ENCODE results near the gene TRPV3.

- TF ChIP-seq, protein P1, sequence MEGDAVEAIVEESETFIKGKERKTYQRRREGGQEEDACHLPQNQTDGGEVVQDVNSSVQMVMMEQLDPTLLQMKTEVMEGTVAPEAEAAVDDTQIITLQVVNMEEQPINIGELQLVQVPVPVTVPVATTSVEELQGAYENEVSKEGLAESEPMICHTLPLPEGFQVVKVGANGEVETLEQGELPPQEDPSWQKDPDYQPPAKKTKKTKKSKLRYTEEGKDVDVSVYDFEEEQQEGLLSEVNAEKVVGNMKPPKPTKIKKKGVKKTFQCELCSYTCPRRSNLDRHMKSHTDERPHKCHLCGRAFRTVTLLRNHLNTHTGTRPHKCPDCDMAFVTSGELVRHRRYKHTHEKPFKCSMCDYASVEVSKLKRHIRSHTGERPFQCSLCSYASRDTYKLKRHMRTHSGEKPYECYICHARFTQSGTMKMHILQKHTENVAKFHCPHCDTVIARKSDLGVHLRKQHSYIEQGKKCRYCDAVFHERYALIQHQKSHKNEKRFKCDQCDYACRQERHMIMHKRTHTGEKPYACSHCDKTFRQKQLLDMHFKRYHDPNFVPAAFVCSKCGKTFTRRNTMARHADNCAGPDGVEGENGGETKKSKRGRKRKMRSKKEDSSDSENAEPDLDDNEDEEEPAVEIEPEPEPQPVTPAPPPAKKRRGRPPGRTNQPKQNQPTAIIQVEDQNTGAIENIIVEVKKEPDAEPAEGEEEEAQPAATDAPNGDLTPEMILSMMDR (IDR thresholded peaks at IDR 0.05) = no peak
- TF ChIP-seq POLR2A (IDR thresholded peaks at IDR 0.05) = no peak
Measured at GRCh38 chr17:3529817-3530741, 27.5 kb downstream of the TRPV3 start.
